DOHH2 (cell line): ENCODE data around the gene BTBD18.

ENCODE experiments used
- H3F3A ChIP-seq: fragments of 200-600 bp; sonication (generic), shearing (Covaris generic); 2 replicates; pipeline ENCODE4 v1.6.0; 2016; ENCODE audit warnings: antibody characterized with exemption, mild to moderate bottlenecking; ENCODE audit not compliant: control insufficient read depth, insufficient read depth
- H3K27ac ChIP-seq: fragments of 200-600 bp; sonication (generic); 2 replicates; pipeline ENCODE4 v1.5.1; 2014; ENCODE audit warnings: low read depth, mild to moderate bottlenecking, low read length, moderate library complexity
- H3K27me3 ChIP-seq: fragments of 200-600 bp; sonication (generic); 2 replicates; pipeline ENCODE4 v1.6.1; 2014; ENCODE audit warnings: mild to moderate bottlenecking, low read length, mixed read lengths; ENCODE audit not compliant: control insufficient read depth
- H3K36me3 ChIP-seq: fragments of 200-600 bp; sonication (generic); 2 replicates; pipeline ENCODE4 v1.6.1; 2014; ENCODE audit warnings: mild to moderate bottlenecking, low read length, moderate library complexity, mixed read lengths; ENCODE audit not compliant: control insufficient read depth
- H3K4me1 ChIP-seq: fragments of 200-600 bp; sonication (generic); 2 replicates; pipeline ENCODE4 v1.6.1; 2014; ENCODE audit warnings: mild to moderate bottlenecking, low read length, mixed read lengths; ENCODE audit not compliant: control insufficient read depth
- H3K4me2 ChIP-seq: fragments of 200-600 bp; sonication (generic); 2 replicates; pipeline ENCODE4 v1.6.0; 2014; ENCODE audit warnings: mild to moderate bottlenecking, low read length, moderate library complexity
- H3K4me3 ChIP-seq: fragments of 200-600 bp; sonication (generic); 2 replicates; pipeline ENCODE4 v1.5.1; 2014; ENCODE audit warnings: mild to moderate bottlenecking, low read length, mixed read lengths
- H3K79me2 ChIP-seq: fragments of 200-600 bp; sonication (generic); 2 replicates; pipeline ENCODE4 v1.6.1; 2014; ENCODE audit warnings: mild to moderate bottlenecking, low read length, mixed read lengths; ENCODE audit not compliant: control insufficient read depth
- H3K9me2 ChIP-seq: fragments of 200-600 bp; sonication (generic); replicated peaks from 2 replicates; pipeline ENCODE4 v1.6.1; 2014; ENCODE audit warnings: mild to moderate bottlenecking, low read length, mixed read lengths; ENCODE audit not compliant: control insufficient read depth
- H3K9me3 ChIP-seq: fragments of 200-600 bp; sonication (generic); 2 replicates; pipeline ENCODE4 v1.6.1; 2014; ENCODE audit warnings: antibody characterized with exemption, low read length, mixed read lengths; ENCODE audit not compliant: control insufficient read depth, insufficient read depth
- H4K20me1 ChIP-seq: fragments of 200-600 bp; sonication (generic); 2 replicates; pipeline ENCODE4 v1.6.0; 2014; ENCODE audit warnings: low read depth, mild to moderate bottlenecking, antibody characterized with exemption, low read length, moderate library complexity; ENCODE audit not compliant: control insufficient read depth, insufficient read depth
- CTCF ChIP-seq: fragments of 200-600 bp; sonication (generic); IDR thresholded peaks from one replicate; pipeline ENCODE4 v1.5.1; 2014; ENCODE audit warnings: antibody characterized with exemption, mild to moderate bottlenecking, low read depth, low read length; ENCODE audit not compliant: poor library complexity, severe bottlenecking
- EZH2phosphoT487 ChIP-seq: fragments of 200-600 bp; sonication (generic); IDR thresholded peaks from 2 replicates; pipeline ENCODE4 v1.6.1; 2017; ENCODE audit warnings: borderline replicate concordance, mild to moderate bottlenecking, antibody characterized with exemption, low read length, moderate library complexity, mixed read lengths

BTBD18 gene

GRCh38 chr11:57798905-57799559 lies 47.4 kb upstream of the BTBD18 start:
- no peaks in the 10 kb centered on the region for H3K9me3 ChIP-seq
- H3K4me2 ChIP-seq = no peak overlapping the region
- H3K4me1 ChIP-seq = peaks cover 10% of the 10 kb centered on the region
- no peaks in the 10 kb centered on the region for H4K20me1 ChIP-seq
- no peak for TF ChIP-seq EZH2phosphoT487
- TF ChIP-seq CTCF = no peak
- H3K27ac ChIP-seq = no peak overlapping the region
- no peaks in the 10 kb centered on the region for H3K27me3 ChIP-seq
- no peaks in the 10 kb centered on the region for H3K9me2 ChIP-seq
- H3K79me2 ChIP-seq = peaks cover 2% of the 10 kb centered on the region; the same call in 1 of the 2 replicates
- H3K4me3 ChIP-seq = no peak overlapping the region
- H3K36me3 ChIP-seq = peaks cover 32% of the 10 kb centered on the region
- H3F3A ChIP-seq = 0 out of 2 replicates have a peak, but pooled peaks cover 5% of the 10 kb centered on the region

GRCh38 chr11:57793351-57794115 lies 41.9 kb upstream of the BTBD18 start:
- H3K4me3 ChIP-seq = no peak overlapping the region
- H3K9me3 ChIP-seq = no peaks in the 10 kb centered on the region
- H3K4me1 ChIP-seq = peaks cover 19% of the 10 kb centered on the region
- H4K20me1 ChIP-seq = no peaks in the 10 kb centered on the region
- no peaks in the 10 kb centered on the region for H3F3A ChIP-seq
- no peaks in the 10 kb centered on the region for H3K79me2 ChIP-seq
- H3K4me2 ChIP-seq = no peak overlapping the region
- TF ChIP-seq CTCF = no peak
- no peak for TF ChIP-seq EZH2phosphoT487
- no peaks in the 10 kb centered on the region for H3K27me3 ChIP-seq
- no peaks in the 10 kb centered on the region for H3K9me2 ChIP-seq
- peaks cover 20% of the 10 kb centered on the region for H3K36me3 ChIP-seq
- no peak overlapping the region for H3K27ac ChIP-seq

- H3K4me2 ChIP-seq = 0 out of 2 replicates have a peak overlapping the region, but pooled peaks have one; percentile 25
- peaks cover 19% of the 10 kb centered on the region for H3K4me1 ChIP-seq
- H3F3A ChIP-seq = no peaks in the 10 kb centered on the region
- H3K36me3 ChIP-seq = peaks cover 20% of the 10 kb centered on the region
- no peak for TF ChIP-seq CTCF
- TF ChIP-seq EZH2phosphoT487 = no peak
- no peaks in the 10 kb centered on the region for H3K9me3 ChIP-seq
- H3K27ac ChIP-seq = no peak overlapping the region
- no peaks in the 10 kb centered on the region for H3K79me2 ChIP-seq
- H3K27me3 ChIP-seq = no peaks in the 10 kb centered on the region
- H3K9me2 ChIP-seq = no peaks in the 10 kb centered on the region
- H4K20me1 ChIP-seq = no peaks in the 10 kb centered on the region
- H3K4me3 ChIP-seq = no peak overlapping the region
Observed at GRCh38 chr11:57792870-57793269, 41.3 kb upstream of the BTBD18 start.
